Measurements from ENCODE around the gene RBM4. TPM values are rescaled to one million over a fixed set of nuclear protein-coding genes. Genes with fewer than 3 reads are reported as not detected.
A peak's percentile ranks its signal among the peaks of the same experiment; 100 is the strongest.

The RBM4 gene
- total RNA-seq, 1 experiment from 2014 or later, result 164 TPM

- no peaks in the 10 kb centered on the region for H3K9me2 ChIP-seq (replicated peaks; ENCODE audit: low read length)
- TF ChIP-seq, protein P1, sequence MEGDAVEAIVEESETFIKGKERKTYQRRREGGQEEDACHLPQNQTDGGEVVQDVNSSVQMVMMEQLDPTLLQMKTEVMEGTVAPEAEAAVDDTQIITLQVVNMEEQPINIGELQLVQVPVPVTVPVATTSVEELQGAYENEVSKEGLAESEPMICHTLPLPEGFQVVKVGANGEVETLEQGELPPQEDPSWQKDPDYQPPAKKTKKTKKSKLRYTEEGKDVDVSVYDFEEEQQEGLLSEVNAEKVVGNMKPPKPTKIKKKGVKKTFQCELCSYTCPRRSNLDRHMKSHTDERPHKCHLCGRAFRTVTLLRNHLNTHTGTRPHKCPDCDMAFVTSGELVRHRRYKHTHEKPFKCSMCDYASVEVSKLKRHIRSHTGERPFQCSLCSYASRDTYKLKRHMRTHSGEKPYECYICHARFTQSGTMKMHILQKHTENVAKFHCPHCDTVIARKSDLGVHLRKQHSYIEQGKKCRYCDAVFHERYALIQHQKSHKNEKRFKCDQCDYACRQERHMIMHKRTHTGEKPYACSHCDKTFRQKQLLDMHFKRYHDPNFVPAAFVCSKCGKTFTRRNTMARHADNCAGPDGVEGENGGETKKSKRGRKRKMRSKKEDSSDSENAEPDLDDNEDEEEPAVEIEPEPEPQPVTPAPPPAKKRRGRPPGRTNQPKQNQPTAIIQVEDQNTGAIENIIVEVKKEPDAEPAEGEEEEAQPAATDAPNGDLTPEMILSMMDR (conservative IDR thresholded peaks at IDR 0.05; ENCODE audit: low read depth, low read length), result peak; percentile 83
- no peak for TF ChIP-seq EZH2phosphoT487 (IDR thresholded peaks at IDR 0.05; ENCODE audit: borderline replicate concordance, low read length)
- no peak within 1 kb of the TSS for H3K27ac ChIP-seq (ENCODE audit: low read length)
- DNase-seq (peak; percentile 99), ATAC-seq (peak; percentile 99)
- peak within 1 kb of the TSS; percentile 77 for H3K4me3 ChIP-seq (ENCODE audit: low read length)
- POLR2A ChIA-PET (ENCODE audit: unreplicated experiment), result interaction anchor here (0.6 kb wide), 2 partner anchors 24 to 977 kb away, joined by 3 to 8 read pairs; no protein-coding TSS in a partner anchor
- peak within 1 kb of the TSS; percentile 88 for H2AFZ ChIP-seq (ENCODE audit: low read length)
- H3K79me2 ChIP-seq (ENCODE audit: low read length), result peaks cover 22% of the 10 kb centered on the region
- peak within 1 kb of the TSS; percentile 91 for H3K4me2 ChIP-seq (ENCODE audit: low read length)
- H3K27me3 ChIP-seq (ENCODE audit: low read length), result no peaks in the 10 kb centered on the region
- no peaks in the 10 kb centered on the region for H3F3A ChIP-seq (ENCODE audit: low read length, unreplicated experiment)
- H3K9ac ChIP-seq (ENCODE audit: low read length), result peak within 1 kb of the TSS; percentile 77
- BruUV-seq (replicated peaks), result no TSS peak
- intact Hi-C loops (cut with micrococcal nuclease), result loop anchor here (1.0 to 2.0 kb wide), 3 partner anchors 24 to 86 kb away; partner anchors contain the start of genes ACTN3, RBM14 and ZDHHC24
- H4K20me1 ChIP-seq (ENCODE audit: low read length), result no peaks in the 10 kb centered on the region
- H3K36me3 ChIP-seq (ENCODE audit: low read depth, low read length), result no peaks in the 10 kb centered on the region
- H3K4me1 ChIP-seq (ENCODE audit: insufficient read depth, low read length), result peaks cover 15% of the 10 kb centered on the region
- CTCF ChIA-PET, result interaction anchor here (0.5 to 0.8 kb wide), 6 partner anchors 19 to 154 kb away, joined by 3 to 10 read pairs (median 4); partner anchors contain the start of genes MRPL11 and RBM4
- no peaks in the 10 kb centered on the region for H3K9me3 ChIP-seq (ENCODE audit: low read length)
Measured at GRCh38 chr11:66592457-66593302, 45.8 kb upstream of the RBM4 start, which contains the start of the genes CCDC87 and CCS. Gene CCDC87 (minus strand): TSS chr11:66593063. CDS start chr11:66593015, 48 bp downstream. Gene CCS (plus strand): TSS chr11:66593185. CDS start chr11:66593262, 77 bp downstream.

GRCh38 chr11:66593303-66593635 lies 45.2 kb upstream of the RBM4 start:
- ChIA-PET POLR2A (ENCODE audit: unreplicated experiment) (no interaction called here), CTCF (interaction anchor here (0.6 to 0.7 kb wide), 2 partner anchors 18 to 31 kb away, joined by 6 to 10 read pairs; no protein-coding TSS in a partner anchor)
- Histone ChIP-seq H3K27ac (ENCODE audit: low read length) (no peak overlapping the region), H3K27me3 (ENCODE audit: low read length) (no peaks in the 10 kb centered on the region), H3K36me3 (ENCODE audit: low read depth, low read length) (no peaks in the 10 kb centered on the region), H2AFZ (ENCODE audit: low read length) (peak overlapping the region; percentile 88), H3K4me3 (ENCODE audit: low read length) (peak overlapping the region; percentile 77), H3K9me2 (replicated peaks; ENCODE audit: low read length) (no peaks in the 10 kb centered on the region), H3K9me3 (ENCODE audit: low read length) (no peaks in the 10 kb centered on the region), H3K4me2 (ENCODE audit: low read length) (peak overlapping the region; percentile 91), H4K20me1 (ENCODE audit: low read length) (no peaks in the 10 kb centered on the region), H3K4me1 (ENCODE audit: insufficient read depth, low read length) (peaks cover 15% of the 10 kb centered on the region), H3F3A (ENCODE audit: low read length, unreplicated experiment) (no peaks in the 10 kb centered on the region), H3K79me2 (ENCODE audit: low read length) (peaks cover 22% of the 10 kb centered on the region), H3K9ac (ENCODE audit: low read length) (peak overlapping the region; percentile 77)
- TF ChIP-seq EZH2phosphoT487 (IDR thresholded peaks at IDR 0.05; ENCODE audit: borderline replicate concordance, low read length), result no peak
- TF ChIP-seq, protein P1 (conservative IDR thresholded peaks at IDR 0.05; ENCODE audit: low read depth, low read length), result no peak
- TF ChIP-seq EZH2 (IDR thresholded peaks at IDR 0.05; ENCODE audit: low read length, unreplicated experiment), result no peak
- ATAC-seq (peak; percentile 10; the same call in 1 of the 2 replicates), DNase-seq (no peak)
- BruUV-seq (replicated peaks), result TSS peak; percentile 85
- intact Hi-C loops (cut with micrococcal nuclease), result loop anchor here (1.0 to 2.0 kb wide), 2 partner anchors 24 to 85 kb away; partner anchors contain the start of gene RBM14
